Fibroblast of skin of left quadriceps (primary cell): ENCODE results near the gene MBOAT7.
"Not testable (repeated sequence)": the region's sequence is repeated elsewhere in the genome, so short reads cannot be mapped to it uniquely, and the experiment has no call there.

Experiments used
- DNase-seq, 2 experiments: peaks; one replicate each; pipeline ENCODE4 v3.0.0-alpha.2; 2013; ENCODE audit warnings: low read depth in 2 of 2

MBOAT7 gene

GRCh38 chr19:54189735-54190502, 539 bp upstream of the MBOAT7 start:
- DNase-seq = peak; percentile 100

- DNase-seq = no peak
Measured at GRCh38 chr19:54188215-54188871, 1.0 kb downstream of the MBOAT7 start.

- DNase-seq = no peak
Measured at GRCh38 chr19:54186934-54187381, 2.4 kb downstream of the MBOAT7 start.

- no peak for DNase-seq
Measured at GRCh38 chr19:54186351-54186750, 3.0 kb downstream of the MBOAT7 start.

GRCh38 chr19:54183431-54183830, 5.9 kb downstream of the MBOAT7 start:
- no peak for DNase-seq

- DNase-seq = not testable (repeated sequence)
Measured at GRCh38 chr19:54181894-54182293, 7.5 kb downstream of the MBOAT7 start.

- DNase-seq = no peak
Measured at GRCh38 chr19:54180691-54181091, 8.7 kb downstream of the MBOAT7 start.

- DNase-seq = no peak
Measured at GRCh38 chr19:54179921-54180461, 9.4 kb downstream of the MBOAT7 start.

GRCh38 chr19:54179262-54179852, 10.0 kb downstream of the MBOAT7 start:
- DNase-seq = no peak

GRCh38 chr19:54178581-54179261, 10.7 kb downstream of the MBOAT7 start:
- DNase-seq = no peak

- no peak for DNase-seq
Measured at GRCh38 chr19:54173951-54174834, 15.2 kb downstream of the MBOAT7 start.

GRCh38 chr19:54173359-54173699, 16.1 kb downstream of the MBOAT7 start:
- DNase-seq = no peak

- DNase-seq = no peak
Measured at GRCh38 chr19:54172471-54173358, 16.7 kb downstream of the MBOAT7 start, which contains the start of gene TMC4. TSS of gene TMC4 (minus strand) at chr19:54173160. CDS start at chr19:54173117, 43 bp downstream.

GRCh38 chr19:54171736-54172431, 17.5 kb downstream of the MBOAT7 start:
- not testable (repeated sequence) for DNase-seq

GRCh38 chr19:54169149-54169740, 20.1 kb downstream of the MBOAT7 start:
- DNase-seq = no peak

- peak; percentile 52 to 54 for DNase-seq
Measured at GRCh38 chr19:54168174-54168917, 21.0 kb downstream of the MBOAT7 start.

GRCh38 chr19:54165222-54165621, 24.2 kb downstream of the MBOAT7 start:
- DNase-seq = no peak
